ENCODE data around the gene NINJ1. TPM values are rescaled to one million over a fixed set of nuclear protein-coding genes. Genes with fewer than 3 reads are reported as not detected.
"Not testable (repeated sequence)": the region's sequence is repeated elsewhere in the genome, so short reads cannot be mapped to it uniquely, and the experiment has no call there.

Gene NINJ1
- total RNA-seq, 1 experiment from 2014 or later = 10.3 TPM

DNA sequence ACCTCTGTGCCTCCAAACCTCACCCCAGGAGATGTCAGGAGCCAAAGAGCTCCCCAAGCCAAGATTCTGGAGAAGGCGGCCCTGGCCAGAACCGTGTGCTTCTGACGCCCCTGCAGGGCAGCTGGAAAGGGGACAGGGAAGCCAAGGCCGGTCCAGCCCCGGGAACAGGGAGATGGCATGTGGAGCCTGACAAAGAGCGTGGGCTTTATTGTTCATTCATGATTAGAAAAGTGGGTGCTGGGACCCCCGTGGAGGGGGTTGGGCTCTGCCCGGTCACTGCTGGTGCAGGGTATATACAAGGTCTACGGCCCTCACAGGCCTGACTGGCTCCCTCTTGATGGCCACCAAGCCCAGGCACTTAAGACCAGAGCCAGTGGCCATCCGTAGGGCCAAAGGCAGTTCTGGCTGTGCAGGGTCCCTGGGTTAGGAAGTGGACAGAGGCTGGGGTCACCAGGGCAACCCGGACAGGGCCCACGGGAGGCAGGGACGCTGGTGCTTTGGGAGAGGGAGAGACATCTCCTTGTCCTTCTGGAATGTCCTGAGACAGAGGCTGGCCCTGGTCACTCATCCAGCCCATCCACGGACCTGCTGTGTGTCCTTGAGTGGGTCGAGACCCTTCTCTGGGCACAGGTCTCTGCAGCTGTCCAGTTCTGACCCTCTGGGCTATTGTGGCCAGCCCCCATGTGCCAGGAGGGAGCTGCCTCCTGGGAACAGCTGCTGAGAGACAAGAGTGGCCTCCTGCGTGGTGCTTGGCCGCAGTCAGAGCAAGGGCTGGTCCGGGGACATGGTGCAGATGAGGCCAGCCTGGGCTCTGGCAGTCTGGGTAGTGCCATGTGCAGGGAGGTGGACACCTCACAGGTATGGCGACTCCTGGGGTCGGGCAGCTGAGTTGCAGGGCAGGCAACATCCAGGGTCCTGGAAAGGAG is 12.5 kb downstream of the NINJ1 start:
- Histone ChIP-seq H2AFZ (ENCODE audit: low read length) (no peak overlapping the region), H3K79me2 (ENCODE audit: low read length) (no peaks in the 10 kb centered on the region), H3K4me1 (ENCODE audit: low read length) (peaks cover 14% of the 10 kb centered on the region), H3K9me3 (ENCODE audit: low read length) (no peaks in the 10 kb centered on the region), H3K4me2 (ENCODE audit: low read depth, low read length, poor library complexity, severe bottlenecking) (no peak overlapping the region), H4K20me1 (ENCODE audit: insufficient read depth, low read depth, low read length) (no peaks in the 10 kb centered on the region), H3K36me3 (ENCODE audit: insufficient read depth, low read length) (no peaks in the 10 kb centered on the region), H3K27me3 (ENCODE audit: low read length) (no peaks in the 10 kb centered on the region), H3K27ac (ENCODE audit: low read length) (no peak overlapping the region), H3K4me3 (ENCODE audit: low read length) (no peak overlapping the region), H3K9ac (ENCODE audit: low read length) (no peak overlapping the region), H3K9me2 (replicated peaks; ENCODE audit: insufficient read depth, low read length) (no peaks in the 10 kb centered on the region)
- no peak for DNase-seq

DNA sequence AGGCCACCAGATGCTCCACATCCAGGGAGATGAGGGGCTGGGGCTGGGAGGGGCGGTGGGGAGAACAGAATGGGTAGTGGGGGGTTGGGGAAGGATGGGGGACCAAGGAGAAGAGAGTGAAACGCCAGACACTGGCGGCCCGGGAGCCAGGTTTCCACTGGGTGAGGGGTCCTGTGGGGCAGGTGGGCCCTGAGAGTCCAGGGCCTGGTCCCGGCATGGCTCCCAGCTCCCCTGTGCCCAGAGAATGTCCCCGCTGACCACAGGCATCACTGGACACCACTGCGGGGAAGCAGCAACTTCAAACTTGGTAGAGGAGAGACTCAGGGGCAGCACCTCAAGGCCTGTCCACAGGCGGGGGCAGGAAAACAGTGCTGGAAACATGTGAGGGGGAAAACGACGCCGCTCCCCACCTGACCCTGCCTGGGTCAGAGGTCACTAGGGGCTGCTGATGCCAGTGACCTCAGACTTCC is 13.2 kb downstream of the NINJ1 start:
- Histone ChIP-seq H3K9ac (ENCODE audit: low read length) (no peak overlapping the region), H3K79me2 (ENCODE audit: low read length) (no peaks in the 10 kb centered on the region), H3K27ac (ENCODE audit: low read length) (no peak overlapping the region), H3K4me1 (ENCODE audit: low read length) (peaks cover 14% of the 10 kb centered on the region), H3K9me3 (ENCODE audit: low read length) (no peaks in the 10 kb centered on the region), H3K4me3 (ENCODE audit: low read length) (no peak overlapping the region), H3K27me3 (ENCODE audit: low read length) (no peaks in the 10 kb centered on the region), H4K20me1 (ENCODE audit: insufficient read depth, low read depth, low read length) (no peaks in the 10 kb centered on the region), H3K36me3 (ENCODE audit: insufficient read depth, low read length) (no peaks in the 10 kb centered on the region), H2AFZ (ENCODE audit: low read length) (no peak overlapping the region), H3K4me2 (ENCODE audit: low read depth, low read length, poor library complexity, severe bottlenecking) (no peak overlapping the region), H3K9me2 (replicated peaks; ENCODE audit: insufficient read depth, low read length) (no peaks in the 10 kb centered on the region)
- DNase-seq = no peak

GRCh38 chr9:93119953-93120845 is 13.9 kb downstream of the NINJ1 start:
- no peaks in the 10 kb centered on the region for H3K27me3 ChIP-seq (ENCODE audit: low read length)
- peak overlapping the region; percentile 36 for H3K9ac ChIP-seq (ENCODE audit: low read length)
- no peaks in the 10 kb centered on the region for H3K9me2 ChIP-seq (replicated peaks; ENCODE audit: insufficient read depth, low read length)
- H3K4me1 ChIP-seq (ENCODE audit: low read length) = peaks cover 14% of the 10 kb centered on the region
- H3K9me3 ChIP-seq (ENCODE audit: low read length) = no peaks in the 10 kb centered on the region
- H3K27ac ChIP-seq (ENCODE audit: low read length) = 0 out of 2 replicates have a peak overlapping the region, but pooled peaks have one; percentile 17
- no peaks in the 10 kb centered on the region for H3K79me2 ChIP-seq (ENCODE audit: low read length)
- DNase-seq = peak; percentile 81
- no peaks in the 10 kb centered on the region for H3K36me3 ChIP-seq (ENCODE audit: insufficient read depth, low read length)
- H3K4me3 ChIP-seq (ENCODE audit: low read length) = no peak overlapping the region
- peak overlapping the region; percentile 48; the same call in 1 of the 2 replicates for H2AFZ ChIP-seq (ENCODE audit: low read length)
- H3K4me2 ChIP-seq (ENCODE audit: low read depth, low read length, poor library complexity, severe bottlenecking) = peak overlapping the region; percentile 6
- no peaks in the 10 kb centered on the region for H4K20me1 ChIP-seq (ENCODE audit: insufficient read depth, low read depth, low read length)

DNA sequence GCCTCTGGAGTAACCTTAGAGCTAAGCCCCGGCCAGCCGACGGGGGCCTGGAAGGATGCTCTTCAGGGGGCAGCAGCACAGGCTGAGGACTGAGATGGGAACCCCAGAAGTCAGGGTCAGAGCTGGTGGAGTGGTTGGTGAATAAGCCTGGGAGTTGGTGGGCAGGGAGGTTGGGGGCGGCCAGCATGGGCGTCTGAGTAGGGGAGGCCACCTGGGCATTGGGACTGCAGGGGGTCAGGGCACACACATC is 14.4 kb downstream of the NINJ1 start:
- H3K79me2 ChIP-seq (ENCODE audit: low read length) = no peaks in the 10 kb centered on the region
- H3K27me3 ChIP-seq (ENCODE audit: low read length) = no peaks in the 10 kb centered on the region
- H3K9ac ChIP-seq (ENCODE audit: low read length) = peak overlapping the region; percentile 36
- no peaks in the 10 kb centered on the region for H3K9me3 ChIP-seq (ENCODE audit: low read length)
- H3K4me3 ChIP-seq (ENCODE audit: low read length) = no peak overlapping the region
- no peak overlapping the region for H3K4me2 ChIP-seq (ENCODE audit: low read depth, low read length, poor library complexity, severe bottlenecking)
- H3K36me3 ChIP-seq (ENCODE audit: insufficient read depth, low read length) = no peaks in the 10 kb centered on the region
- no peaks in the 10 kb centered on the region for H4K20me1 ChIP-seq (ENCODE audit: insufficient read depth, low read depth, low read length)
- peaks cover 14% of the 10 kb centered on the region for H3K4me1 ChIP-seq (ENCODE audit: low read length)
- no peaks in the 10 kb centered on the region for H3K9me2 ChIP-seq (replicated peaks; ENCODE audit: insufficient read depth, low read length)
- no peak for DNase-seq
- H2AFZ ChIP-seq (ENCODE audit: low read length) = peak overlapping the region; percentile 48; the same call in 1 of the 2 replicates
- H3K27ac ChIP-seq (ENCODE audit: low read length) = no peak overlapping the region

DNA sequence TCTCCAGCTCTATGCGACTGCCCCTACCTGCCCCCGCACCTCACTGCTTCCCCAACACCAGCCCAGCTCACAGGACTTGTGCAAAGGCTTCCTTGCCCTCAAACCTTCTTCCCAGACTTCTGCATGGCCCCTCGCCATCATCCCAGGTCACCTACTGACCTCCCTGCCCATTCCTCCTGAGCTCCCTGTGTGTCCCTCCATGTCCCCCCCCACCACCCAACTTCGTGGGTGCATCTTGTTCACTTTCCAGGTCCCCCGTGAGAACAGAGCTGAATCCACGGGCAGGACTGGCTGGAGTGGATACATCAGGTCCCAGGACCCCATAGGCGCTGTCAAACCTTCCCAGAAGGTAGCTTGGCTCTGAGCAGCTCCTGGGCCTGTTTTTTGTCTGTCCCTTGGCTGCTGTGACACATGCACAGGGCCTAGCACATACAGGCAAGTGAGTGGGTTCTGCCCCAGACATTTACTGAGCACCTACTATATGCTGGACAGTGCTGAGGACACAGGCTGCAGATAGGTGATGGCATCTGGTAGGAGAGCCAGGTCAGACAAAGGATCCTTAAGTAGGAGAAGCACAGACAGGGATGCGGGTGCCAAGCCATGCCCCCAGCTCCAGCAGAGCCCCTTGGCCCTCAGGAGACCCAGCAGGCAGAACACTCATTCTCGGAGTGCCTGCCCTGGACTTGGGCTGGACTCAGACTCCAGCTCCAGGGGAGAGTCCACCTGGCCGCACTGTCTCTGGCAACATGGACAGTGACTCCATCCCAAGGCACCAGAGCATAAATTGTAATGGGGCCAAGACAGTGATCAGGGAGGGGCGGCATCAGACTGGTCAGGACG is 15.0 kb downstream of the NINJ1 start:
- Histone ChIP-seq H3K4me1 (ENCODE audit: low read length) (peaks cover 14% of the 10 kb centered on the region), H3K79me2 (ENCODE audit: low read length) (no peaks in the 10 kb centered on the region), H3K36me3 (ENCODE audit: insufficient read depth, low read length) (no peaks in the 10 kb centered on the region), H3K4me2 (ENCODE audit: low read depth, low read length, poor library complexity, severe bottlenecking) (no peak overlapping the region), H3K4me3 (ENCODE audit: low read length) (no peak overlapping the region), H3K9me2 (replicated peaks; ENCODE audit: insufficient read depth, low read length) (no peaks in the 10 kb centered on the region), H3K27ac (ENCODE audit: low read length) (no peak overlapping the region), H3K9me3 (ENCODE audit: low read length) (no peaks in the 10 kb centered on the region), H2AFZ (ENCODE audit: low read length) (peak overlapping the region; percentile 48; the same call in 1 of the 2 replicates), H4K20me1 (ENCODE audit: insufficient read depth, low read depth, low read length) (no peaks in the 10 kb centered on the region), H3K27me3 (ENCODE audit: low read length) (no peaks in the 10 kb centered on the region), H3K9ac (ENCODE audit: low read length) (peak overlapping the region; percentile 36)
- DNase-seq = no peak

DNA sequence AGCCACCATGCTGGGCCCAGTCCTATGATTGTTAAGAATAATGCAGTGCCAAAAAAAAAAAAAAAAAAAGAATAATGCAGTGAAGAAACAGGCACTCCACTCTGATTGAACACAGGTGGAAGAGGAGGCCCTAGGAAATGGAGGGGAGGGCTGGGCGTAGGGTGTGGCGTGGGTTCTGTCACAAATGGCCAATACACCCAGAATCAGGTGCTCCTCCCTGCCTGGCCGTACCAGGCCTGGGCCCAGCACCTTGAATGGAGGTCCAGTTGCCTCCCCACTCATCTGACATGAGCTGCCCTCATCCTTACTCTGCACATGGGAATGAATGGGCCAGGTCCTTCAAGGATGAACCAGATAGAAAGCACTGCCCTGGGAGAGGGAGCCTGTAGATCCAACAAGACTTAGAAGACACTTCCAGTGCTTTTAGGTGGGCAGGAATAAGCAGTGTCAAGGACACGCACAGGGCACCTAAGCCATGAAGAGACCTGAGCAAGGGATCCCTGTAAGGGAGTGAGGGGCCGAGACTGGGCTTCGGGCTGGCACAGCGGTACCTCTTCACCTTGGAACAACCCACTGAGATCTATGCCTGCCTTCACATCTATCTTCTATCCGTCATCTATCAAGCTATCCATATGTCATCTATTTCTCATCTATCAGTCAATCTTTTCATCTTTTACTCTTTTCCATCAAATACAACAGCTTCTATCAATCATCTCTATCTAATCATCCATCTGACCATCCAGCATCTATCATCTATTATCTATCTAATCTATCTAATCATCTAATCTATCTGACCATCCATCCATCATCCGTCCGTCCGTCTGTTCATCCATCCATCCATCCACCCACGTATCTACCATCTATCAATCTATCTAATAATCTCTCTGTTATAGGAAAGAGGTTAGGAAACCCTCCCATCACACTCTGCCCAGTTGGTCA is 15.9 kb downstream of the NINJ1 start:
- no peak overlapping the region for H3K4me2 ChIP-seq (ENCODE audit: low read depth, low read length, poor library complexity, severe bottlenecking)
- no peak overlapping the region for H2AFZ ChIP-seq (ENCODE audit: low read length)
- H3K79me2 ChIP-seq (ENCODE audit: low read length) = no peaks in the 10 kb centered on the region
- no peak for DNase-seq
- no peak overlapping the region for H3K9ac ChIP-seq (ENCODE audit: low read length)
- H3K27ac ChIP-seq (ENCODE audit: low read length) = no peak overlapping the region
- H3K36me3 ChIP-seq (ENCODE audit: insufficient read depth, low read length) = no peaks in the 10 kb centered on the region
- no peaks in the 10 kb centered on the region for H4K20me1 ChIP-seq (ENCODE audit: insufficient read depth, low read depth, low read length)
- H3K9me3 ChIP-seq (ENCODE audit: low read length) = no peaks in the 10 kb centered on the region
- peaks cover 14% of the 10 kb centered on the region for H3K4me1 ChIP-seq (ENCODE audit: low read length)
- H3K4me3 ChIP-seq (ENCODE audit: low read length) = no peak overlapping the region
- no peaks in the 10 kb centered on the region for H3K9me2 ChIP-seq (replicated peaks; ENCODE audit: insufficient read depth, low read length)
- H3K27me3 ChIP-seq (ENCODE audit: low read length) = no peaks in the 10 kb centered on the region

- not testable (repeated sequence) for H2AFZ ChIP-seq (ENCODE audit: low read length); H3K9ac ChIP-seq (ENCODE audit: low read length)
- peaks cover 14% of the 10 kb centered on the region for H3K4me1 ChIP-seq (ENCODE audit: low read length)
These were observed 16.5 kb downstream of the NINJ1 start for GRCh38 chr9:93117521-93117920.

More at GRCh38 chr9:93117521-93117920, 16.5 kb downstream of the NINJ1 start:
- H3K4me2 ChIP-seq (ENCODE audit: low read depth, low read length, poor library complexity, severe bottlenecking); DNase-seq; H3K36me3 ChIP-seq (ENCODE audit: insufficient read depth, low read length); H3K4me3 ChIP-seq (ENCODE audit: low read length); H3K9me3 ChIP-seq (ENCODE audit: low read length); H3K27ac ChIP-seq (ENCODE audit: low read length); H3K27me3 ChIP-seq (ENCODE audit: low read length); H4K20me1 ChIP-seq (ENCODE audit: insufficient read depth, low read depth, low read length); H3K9me2 ChIP-seq (replicated peaks; ENCODE audit: insufficient read depth, low read length); H3K79me2 ChIP-seq (ENCODE audit: low read length): not testable (repeated sequence)
